ENCODE results near the gene PLEKHH1.
"Not testable (repeated sequence)": the region's sequence is repeated elsewhere in the genome, so short reads cannot be mapped to it uniquely, and the experiment has no call there.

The PLEKHH1 gene

GRCh38 chr14:67623114-67623513 lies 90.0 kb downstream of the PLEKHH1 start:
- no peak overlapping the region for H3K27ac ChIP-seq
- TF ChIP-seq ZFX (IDR thresholded peaks at IDR 0.05; ENCODE audit: borderline replicate concordance) (no peak), CTCF (IDR thresholded peaks at IDR 0.05) (no peak)

- not testable (repeated sequence) for H3K27ac ChIP-seq
Measured at GRCh38 chr14:67626131-67626530, 93.0 kb downstream of the PLEKHH1 start.

- TF ChIP-seq ZFX (IDR thresholded peaks at IDR 0.05; ENCODE audit: borderline replicate concordance) (no peak), CTCF (IDR thresholded peaks at IDR 0.05) (no peak)
- H3K27ac ChIP-seq: no peak overlapping the region
Measured at GRCh38 chr14:67627519-67627918, 94.4 kb downstream of the PLEKHH1 start.

GRCh38 chr14:67630186-67630585 lies 97.1 kb downstream of the PLEKHH1 start:
- TF ChIP-seq ZFX (IDR thresholded peaks at IDR 0.05; ENCODE audit: borderline replicate concordance) (no peak), CTCF (IDR thresholded peaks at IDR 0.05) (no peak)
- no peak overlapping the region for H3K27ac ChIP-seq

- H3K27ac ChIP-seq: no peak overlapping the region
- TF ChIP-seq ZFX (IDR thresholded peaks at IDR 0.05; ENCODE audit: borderline replicate concordance) (no peak), CTCF (IDR thresholded peaks at IDR 0.05) (no peak)
Measured at GRCh38 chr14:67630938-67631337, 97.8 kb downstream of the PLEKHH1 start.

GRCh38 chr14:67633451-67634147 lies 100.5 kb downstream of the PLEKHH1 start:
- H3K27ac ChIP-seq: no peak overlapping the region
- TF ChIP-seq ZFX (IDR thresholded peaks at IDR 0.05; ENCODE audit: borderline replicate concordance) (no peak), CTCF (IDR thresholded peaks at IDR 0.05) (no peak)

GRCh38 chr14:67636361-67636919 lies 103.3 kb downstream of the PLEKHH1 start:
- no peak overlapping the region for H3K27ac ChIP-seq
- no peak for TF ChIP-seq ZFX (IDR thresholded peaks at IDR 0.05; ENCODE audit: borderline replicate concordance)
- no peak for TF ChIP-seq CTCF (IDR thresholded peaks at IDR 0.05)
